Measurements from ENCODE around the gene CACNA1A. TPM values are rescaled to one million over a fixed set of nuclear protein-coding genes. Genes with fewer than 3 reads are reported as not detected.

CACNA1A gene
- total RNA-seq, 1 donor from 2014 or later, result 0.42 TPM

GRCh38 chr19:13356185-13356584 is 150.1 kb downstream of the CACNA1A start:
- H3K9me3 Mint-ChIP-seq (ENCODE audit: low read depth), result peaks cover 13% of the 10 kb centered on the region
- no peaks in the 10 kb centered on the region for H3K36me3 Mint-ChIP-seq (ENCODE audit: low read depth)
- H3K27me3 Mint-ChIP-seq (ENCODE audit: low read depth), result peaks cover 12% of the 10 kb centered on the region
- no peak overlapping the region for H3K27ac Mint-ChIP-seq (ENCODE audit: unreplicated experiment)
- no peak for TF ChIP-seq CTCF (IDR thresholded peaks at IDR 0.05)
- DNase-seq (ENCODE audit: low spot score), result no peak
- no peak overlapping the region for H3K4me3 Mint-ChIP-seq (ENCODE audit: unreplicated experiment)
- no peaks in the 10 kb centered on the region for H3K4me1 Mint-ChIP-seq (ENCODE audit: low read depth)

GRCh38 chr19:13355356-13355755 is 150.9 kb downstream of the CACNA1A start:
- TF ChIP-seq CTCF (IDR thresholded peaks at IDR 0.05), result no peak
- no peak overlapping the region for H3K4me3 Mint-ChIP-seq (ENCODE audit: unreplicated experiment)
- no peak overlapping the region for H3K27ac Mint-ChIP-seq (ENCODE audit: unreplicated experiment)
- DNase-seq (ENCODE audit: low spot score), result no peak
- H3K9me3 Mint-ChIP-seq (ENCODE audit: low read depth), result peaks cover 17% of the 10 kb centered on the region
- no peaks in the 10 kb centered on the region for H3K4me1 Mint-ChIP-seq (ENCODE audit: low read depth)
- no peaks in the 10 kb centered on the region for H3K36me3 Mint-ChIP-seq (ENCODE audit: low read depth)
- H3K27me3 Mint-ChIP-seq (ENCODE audit: low read depth), result peaks cover 12% of the 10 kb centered on the region

- peaks cover 11% of the 10 kb centered on the region for H3K9me3 Mint-ChIP-seq (ENCODE audit: low read depth)
- no peak for DNase-seq (ENCODE audit: low spot score)
- no peaks in the 10 kb centered on the region for H3K36me3 Mint-ChIP-seq (ENCODE audit: low read depth)
- no peak overlapping the region for H3K27ac Mint-ChIP-seq (ENCODE audit: unreplicated experiment)
- no peak for TF ChIP-seq CTCF (IDR thresholded peaks at IDR 0.05)
- peaks cover 12% of the 10 kb centered on the region for H3K27me3 Mint-ChIP-seq (ENCODE audit: low read depth)
- H3K4me3 Mint-ChIP-seq (ENCODE audit: unreplicated experiment), result no peak overlapping the region
- no peaks in the 10 kb centered on the region for H3K4me1 Mint-ChIP-seq (ENCODE audit: low read depth)
Measured at GRCh38 chr19:13353625-13354024, 152.7 kb downstream of the CACNA1A start.

GRCh38 chr19:13350759-13351158 is 155.5 kb downstream of the CACNA1A start:
- no peak for DNase-seq (ENCODE audit: low spot score)
- TF ChIP-seq CTCF (IDR thresholded peaks at IDR 0.05), result no peak
- Mint-ChIP-seq H3K9me3 (ENCODE audit: low read depth) (peaks cover 7% of the 10 kb centered on the region), H3K4me3 (ENCODE audit: unreplicated experiment) (no peak overlapping the region), H3K36me3 (ENCODE audit: low read depth) (no peaks in the 10 kb centered on the region), H3K4me1 (ENCODE audit: low read depth) (no peaks in the 10 kb centered on the region), H3K27ac (ENCODE audit: unreplicated experiment) (no peak overlapping the region), H3K27me3 (ENCODE audit: low read depth) (peaks cover 8% of the 10 kb centered on the region)

- H3K27me3 Mint-ChIP-seq (ENCODE audit: low read depth), result peaks cover 8% of the 10 kb centered on the region
- H3K9me3 Mint-ChIP-seq (ENCODE audit: low read depth), result peaks cover 7% of the 10 kb centered on the region
- no peaks in the 10 kb centered on the region for H3K36me3 Mint-ChIP-seq (ENCODE audit: low read depth)
- H3K27ac Mint-ChIP-seq (ENCODE audit: unreplicated experiment), result no peak overlapping the region
- H3K4me3 Mint-ChIP-seq (ENCODE audit: unreplicated experiment), result no peak overlapping the region
- no peak for DNase-seq (ENCODE audit: low spot score)
- no peaks in the 10 kb centered on the region for H3K4me1 Mint-ChIP-seq (ENCODE audit: low read depth)
- no peak for TF ChIP-seq CTCF (IDR thresholded peaks at IDR 0.05)
Measured at GRCh38 chr19:13350072-13350471, 156.2 kb downstream of the CACNA1A start.

All from chondrocyte (in vitro differentiated cells).